OCI-LY3 (cell line): ENCODE results near the gene TSKU.

Source experiments
- EZH2phosphoT487 ChIP-seq: fragments of 200-600 bp; shearing (Covaris generic); IDR thresholded peaks from 2 replicates; pipeline ENCODE4 v1.6.1; 2018; ENCODE audit warnings: antibody characterized with exemption, mixed run types, low read depth
- TF ChIP-seq, protein P1 (sequence below): fragments of 200-600, 300-600 bp; sonication (generic); IDR thresholded peaks from 2 replicates; pipeline ENCODE4 v1.5.1; 2014; ENCODE audit warnings: antibody characterized with exemption, low read length, low read depth

DNA sequence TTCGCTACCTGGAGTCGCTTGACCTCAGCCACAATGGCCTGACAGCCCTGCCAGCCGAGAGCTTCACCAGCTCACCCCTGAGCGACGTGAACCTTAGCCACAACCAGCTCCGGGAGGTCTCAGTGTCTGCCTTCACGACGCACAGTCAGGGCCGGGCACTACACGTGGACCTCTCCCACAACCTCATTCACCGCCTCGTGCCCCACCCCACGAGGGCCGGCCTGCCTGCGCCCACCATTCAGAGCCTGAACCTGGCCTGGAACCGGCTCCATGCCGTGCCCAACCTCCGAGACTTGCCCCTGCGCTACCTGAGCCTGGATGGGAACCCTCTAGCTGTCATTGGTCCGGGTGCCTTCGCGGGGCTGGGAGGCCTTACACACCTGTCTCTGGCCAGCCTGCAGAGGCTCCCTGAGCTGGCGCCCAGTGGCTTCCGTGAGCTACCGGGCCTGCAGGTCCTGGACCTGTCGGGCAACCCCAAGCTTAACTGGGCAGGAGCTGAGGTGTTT lies 12.8 kb downstream of the TSKU start:
- TF ChIP-seq, protein P1, sequence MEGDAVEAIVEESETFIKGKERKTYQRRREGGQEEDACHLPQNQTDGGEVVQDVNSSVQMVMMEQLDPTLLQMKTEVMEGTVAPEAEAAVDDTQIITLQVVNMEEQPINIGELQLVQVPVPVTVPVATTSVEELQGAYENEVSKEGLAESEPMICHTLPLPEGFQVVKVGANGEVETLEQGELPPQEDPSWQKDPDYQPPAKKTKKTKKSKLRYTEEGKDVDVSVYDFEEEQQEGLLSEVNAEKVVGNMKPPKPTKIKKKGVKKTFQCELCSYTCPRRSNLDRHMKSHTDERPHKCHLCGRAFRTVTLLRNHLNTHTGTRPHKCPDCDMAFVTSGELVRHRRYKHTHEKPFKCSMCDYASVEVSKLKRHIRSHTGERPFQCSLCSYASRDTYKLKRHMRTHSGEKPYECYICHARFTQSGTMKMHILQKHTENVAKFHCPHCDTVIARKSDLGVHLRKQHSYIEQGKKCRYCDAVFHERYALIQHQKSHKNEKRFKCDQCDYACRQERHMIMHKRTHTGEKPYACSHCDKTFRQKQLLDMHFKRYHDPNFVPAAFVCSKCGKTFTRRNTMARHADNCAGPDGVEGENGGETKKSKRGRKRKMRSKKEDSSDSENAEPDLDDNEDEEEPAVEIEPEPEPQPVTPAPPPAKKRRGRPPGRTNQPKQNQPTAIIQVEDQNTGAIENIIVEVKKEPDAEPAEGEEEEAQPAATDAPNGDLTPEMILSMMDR, result no peak
- TF ChIP-seq EZH2phosphoT487, result no peak
